Measurements from ENCODE around the gene CBX7. TPM values are rescaled to one million over a fixed set of nuclear protein-coding genes. Genes with fewer than 3 reads are reported as not detected.

Gene CBX7
- total RNA-seq, 1 donor: 8.0 TPM

DNA sequence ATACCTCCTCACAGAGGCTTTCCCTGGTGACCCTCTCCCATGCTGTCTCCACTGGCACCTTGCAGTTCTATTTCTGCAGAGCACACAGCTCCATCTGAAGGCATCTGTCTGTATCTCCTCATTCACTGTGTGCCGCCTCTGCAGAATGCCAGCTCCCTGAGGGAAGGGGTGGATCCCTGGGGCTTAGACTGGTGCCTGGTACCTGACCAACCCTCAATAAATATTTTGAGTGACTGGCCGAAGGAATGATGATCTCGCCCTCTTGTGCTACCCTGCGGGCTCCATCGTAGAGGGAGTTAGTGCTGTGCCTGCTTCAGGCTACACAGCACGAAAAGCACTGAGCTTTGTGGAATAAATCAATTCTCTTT, 1.6 kb downstream of the CBX7 start:
- DNase-seq (ENCODE audit: low read depth): no peak

DNA sequence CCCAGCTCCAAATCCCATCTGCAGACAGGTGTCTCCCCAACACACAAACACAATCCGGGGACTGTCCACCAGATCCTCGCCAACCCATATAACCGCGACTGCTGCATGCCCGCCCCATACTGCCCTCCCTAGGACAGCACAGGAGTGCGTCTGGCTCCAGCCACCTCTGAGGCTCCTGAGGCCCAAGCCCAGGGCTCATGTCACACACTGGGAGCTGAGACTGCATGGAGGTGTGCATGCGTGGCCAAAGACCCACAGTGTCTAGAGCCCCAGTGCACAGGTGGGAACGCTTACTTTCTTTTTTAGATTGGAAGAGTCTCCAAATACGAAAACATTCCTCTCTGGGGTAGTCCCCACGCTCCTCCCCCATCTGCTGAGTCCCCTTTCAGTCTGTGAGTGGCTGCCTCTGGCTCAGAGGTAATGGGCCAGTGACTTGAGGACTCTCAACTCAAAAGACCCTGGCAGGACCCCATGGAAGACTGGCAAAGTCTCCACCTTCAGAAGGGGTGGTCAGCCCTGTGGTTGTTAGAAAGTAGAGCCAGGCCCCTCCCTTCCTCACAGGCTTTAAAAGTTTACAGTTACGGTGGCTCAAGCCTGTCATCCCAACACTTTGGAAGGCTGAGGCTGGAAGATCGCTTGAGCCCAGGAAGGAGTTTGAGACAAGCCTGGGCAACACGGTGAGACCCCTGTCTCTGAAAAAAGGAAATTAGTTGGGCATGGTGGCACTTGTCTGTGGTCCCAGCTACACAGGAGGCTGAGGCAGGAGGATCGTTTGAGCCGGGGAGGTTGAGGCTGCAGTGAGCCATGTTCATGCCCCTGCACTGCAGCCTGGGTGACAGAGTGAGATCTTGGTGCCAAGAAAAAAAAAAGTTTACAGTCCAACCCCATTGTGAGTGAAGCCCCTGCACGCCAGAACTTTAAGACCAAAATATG, 2.3 kb downstream of the CBX7 start:
- no peak for DNase-seq (ENCODE audit: low read depth)
- TF ChIP-seq, protein P1, sequence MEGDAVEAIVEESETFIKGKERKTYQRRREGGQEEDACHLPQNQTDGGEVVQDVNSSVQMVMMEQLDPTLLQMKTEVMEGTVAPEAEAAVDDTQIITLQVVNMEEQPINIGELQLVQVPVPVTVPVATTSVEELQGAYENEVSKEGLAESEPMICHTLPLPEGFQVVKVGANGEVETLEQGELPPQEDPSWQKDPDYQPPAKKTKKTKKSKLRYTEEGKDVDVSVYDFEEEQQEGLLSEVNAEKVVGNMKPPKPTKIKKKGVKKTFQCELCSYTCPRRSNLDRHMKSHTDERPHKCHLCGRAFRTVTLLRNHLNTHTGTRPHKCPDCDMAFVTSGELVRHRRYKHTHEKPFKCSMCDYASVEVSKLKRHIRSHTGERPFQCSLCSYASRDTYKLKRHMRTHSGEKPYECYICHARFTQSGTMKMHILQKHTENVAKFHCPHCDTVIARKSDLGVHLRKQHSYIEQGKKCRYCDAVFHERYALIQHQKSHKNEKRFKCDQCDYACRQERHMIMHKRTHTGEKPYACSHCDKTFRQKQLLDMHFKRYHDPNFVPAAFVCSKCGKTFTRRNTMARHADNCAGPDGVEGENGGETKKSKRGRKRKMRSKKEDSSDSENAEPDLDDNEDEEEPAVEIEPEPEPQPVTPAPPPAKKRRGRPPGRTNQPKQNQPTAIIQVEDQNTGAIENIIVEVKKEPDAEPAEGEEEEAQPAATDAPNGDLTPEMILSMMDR (IDR thresholded peaks at IDR 0.05; ENCODE audit: insufficient read depth, low read length): no peak
- no peak overlapping the region for H3K4me3 ChIP-seq (ENCODE audit: low read depth, low read length)

More for the DNA sequence above, 1.6 kb downstream of the CBX7 start:
- TF ChIP-seq, protein P1 (IDR thresholded peaks at IDR 0.05; ENCODE audit: insufficient read depth, low read length): no peak
- H3K4me3 ChIP-seq (ENCODE audit: low read depth, low read length): no peak overlapping the region

DNA sequence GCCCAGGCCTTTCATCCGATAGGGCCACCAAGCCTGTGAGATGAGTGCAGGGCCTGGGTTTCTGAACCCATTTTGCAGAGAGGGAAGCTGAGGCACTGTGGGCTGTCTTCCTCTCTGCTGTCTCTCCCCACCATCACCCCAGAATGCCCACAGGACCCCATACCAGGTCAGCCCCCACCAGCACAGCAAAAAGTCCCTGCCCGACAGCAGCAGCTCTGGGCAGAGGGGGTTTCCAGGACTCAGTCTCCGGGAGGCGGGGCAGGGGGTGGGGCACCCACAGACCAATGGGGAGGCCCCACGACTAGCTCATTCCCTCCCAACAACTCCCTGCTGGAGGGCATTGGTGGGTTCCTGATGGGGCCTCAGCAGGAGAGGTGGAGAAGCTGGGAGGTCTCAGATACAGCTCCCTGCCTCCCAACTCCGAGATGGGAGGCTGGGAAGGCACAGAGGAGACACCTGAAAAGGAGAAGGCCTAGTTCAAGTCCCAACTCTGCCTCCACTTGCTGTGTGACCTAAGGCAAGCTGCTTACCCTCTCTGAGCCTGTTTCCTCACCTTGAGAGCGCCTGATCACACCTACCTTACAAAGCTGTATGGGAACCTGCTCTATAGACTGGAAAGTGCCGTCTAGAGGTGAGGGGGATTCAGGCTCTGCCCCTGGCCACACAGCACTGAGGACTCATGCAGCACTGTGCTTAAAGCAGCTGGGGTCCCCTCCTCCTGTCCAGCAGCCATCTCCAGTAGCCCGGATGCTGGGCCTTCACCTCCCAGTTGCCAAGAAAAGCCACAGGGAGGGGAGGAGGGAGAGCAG, 3.5 kb downstream of the CBX7 start:
- no peak for DNase-seq (ENCODE audit: low read depth)
- TF ChIP-seq, protein P1 (IDR thresholded peaks at IDR 0.05; ENCODE audit: insufficient read depth, low read length): no peak
- H3K4me3 ChIP-seq (ENCODE audit: low read depth, low read length): no peak overlapping the region

DNA sequence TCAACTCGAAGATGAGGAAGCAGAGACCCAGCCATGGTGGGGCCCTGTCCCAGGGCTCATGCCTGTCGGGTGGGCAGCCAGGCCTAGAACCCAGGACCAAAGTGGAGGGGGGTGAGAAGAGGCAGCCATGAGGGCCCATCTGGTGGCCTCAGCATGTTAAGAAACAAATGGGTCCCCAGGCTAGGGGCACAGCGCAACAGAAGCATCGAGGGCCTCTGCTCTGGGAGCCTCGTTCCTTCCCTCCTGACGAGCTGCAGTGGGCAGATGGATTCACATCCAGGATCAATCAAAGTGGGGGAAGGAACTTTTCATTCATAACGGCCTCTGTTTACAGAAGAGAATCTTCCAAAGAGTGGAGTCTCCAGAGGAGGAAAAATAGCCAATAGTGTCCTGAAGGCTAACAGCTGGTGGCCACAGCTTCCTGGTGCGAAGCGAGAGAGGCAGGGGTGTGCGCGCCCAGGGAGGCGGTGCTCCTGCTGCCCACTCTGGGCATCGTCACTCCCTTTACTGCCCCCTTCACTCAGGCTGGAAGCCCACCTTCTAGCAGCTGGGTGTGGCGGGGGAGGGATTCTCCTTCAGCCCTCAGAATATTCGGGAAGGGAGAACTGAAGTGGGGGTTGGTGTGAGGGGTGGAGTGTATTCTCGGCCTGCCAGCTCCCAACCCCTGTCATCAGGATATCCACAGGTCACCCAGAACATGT, 4.3 kb downstream of the CBX7 start:
- no peak overlapping the region for H3K4me3 ChIP-seq (ENCODE audit: low read depth, low read length)
- DNase-seq (ENCODE audit: low read depth): no peak
- TF ChIP-seq, protein P1 (IDR thresholded peaks at IDR 0.05; ENCODE audit: insufficient read depth, low read length): no peak

DNA sequence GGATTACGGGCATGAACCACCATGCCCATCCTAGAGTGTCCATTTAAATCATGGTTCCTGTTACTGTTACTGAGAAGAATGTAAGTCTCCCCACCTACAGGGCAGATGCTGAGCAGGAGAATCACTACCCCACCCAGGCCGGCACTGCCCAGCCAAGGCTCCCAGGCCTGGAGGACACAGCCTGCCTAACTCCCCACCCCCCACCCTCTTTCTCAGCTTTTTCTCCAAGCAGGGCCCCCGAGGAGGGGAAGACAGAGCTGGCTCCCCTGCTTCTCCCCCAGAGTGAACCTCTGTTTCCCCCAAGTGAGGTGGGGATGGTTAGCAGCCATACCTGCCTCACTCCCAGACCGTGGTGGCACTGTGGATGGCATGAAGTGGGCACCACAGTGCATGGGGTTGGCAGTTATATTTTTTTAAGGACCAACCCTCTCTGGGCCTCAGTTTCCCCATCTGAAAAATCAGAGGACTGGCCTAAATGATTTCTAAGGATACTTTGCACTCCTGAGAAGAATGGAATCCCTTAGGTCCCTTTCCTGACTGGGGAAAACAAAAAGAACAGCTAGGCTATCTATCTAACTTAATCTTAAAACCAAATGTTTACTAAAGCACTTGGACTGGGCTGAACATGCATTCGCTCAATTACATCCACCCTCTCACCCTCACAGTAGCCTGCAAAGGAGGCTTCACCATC, 5.0 kb downstream of the CBX7 start:
- TF ChIP-seq, protein P1 (IDR thresholded peaks at IDR 0.05; ENCODE audit: insufficient read depth, low read length): no peak
- H3K4me3 ChIP-seq (ENCODE audit: low read depth, low read length): no peak overlapping the region
- no peak for DNase-seq (ENCODE audit: low read depth)

All from fibroblast of the aortic adventitia (primary cell).